Measurements from ENCODE around the gene RRAS. TPM values are rescaled to one million over a fixed set of nuclear protein-coding genes. Genes with fewer than 3 reads are reported as not detected.
"Not testable (repeated sequence)": the region's sequence is repeated elsewhere in the genome, so short reads cannot be mapped to it uniquely, and the experiment has no call there.

The RRAS gene
- total RNA-seq, 1 experiment from 2014 or later: 81.8 TPM

GRCh38 chr19:49632576-49632975, 7.4 kb downstream of the RRAS start:
- no peak for DNase-seq (ENCODE audit: low read depth)

DNA sequence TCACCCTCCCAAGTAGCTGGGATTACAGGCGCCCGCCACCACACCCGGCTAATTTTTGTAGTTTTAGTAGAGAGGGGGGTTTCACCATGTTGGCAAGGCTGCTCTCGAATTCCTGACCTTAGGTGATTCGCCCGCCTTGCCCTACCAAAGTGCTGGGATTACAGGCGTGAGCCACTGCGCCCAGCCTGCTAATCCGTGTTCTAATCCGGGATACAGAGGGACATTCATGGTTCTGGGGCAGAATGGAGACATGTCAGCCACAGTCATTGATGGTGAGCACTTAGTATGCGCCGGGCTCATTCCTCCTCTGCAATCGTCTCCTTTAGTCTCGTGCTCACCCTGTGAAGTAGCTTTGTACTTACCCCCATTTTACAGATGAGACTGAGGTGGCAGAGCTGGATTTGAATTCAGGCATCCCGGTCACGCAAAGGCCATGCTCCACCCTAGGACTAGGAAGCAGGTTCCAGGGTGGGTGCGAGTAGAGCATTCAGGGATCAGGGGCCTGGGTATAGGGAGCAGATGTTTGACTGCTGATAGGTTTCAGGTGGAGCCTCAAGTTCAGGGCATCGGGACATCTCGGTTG, 8.2 kb downstream of the RRAS start:
- DNase-seq (ENCODE audit: low read depth): no peak

- no peak for DNase-seq (ENCODE audit: low read depth)
Measured at GRCh38 chr19:49631014-49631588, 8.8 kb downstream of the RRAS start.

DNA sequence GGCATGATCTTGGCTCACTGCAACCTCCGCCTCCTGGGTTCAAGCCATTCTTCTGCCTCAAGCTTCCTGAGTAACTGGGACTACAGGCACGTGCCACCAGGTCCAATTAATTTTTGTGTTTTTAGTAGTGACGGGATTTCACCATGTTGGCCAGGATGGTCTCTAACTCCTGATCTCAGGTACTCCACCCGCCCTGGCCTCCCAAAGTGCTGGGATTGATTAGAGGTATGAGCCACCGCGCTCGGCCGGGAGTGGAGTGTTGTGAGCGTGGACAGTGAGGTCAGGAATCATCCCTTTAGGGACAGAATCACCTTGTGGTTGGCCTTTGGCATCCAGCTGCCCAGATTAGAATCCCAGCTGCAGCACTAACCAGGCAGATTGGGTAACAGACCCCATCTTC, 10.3 kb downstream of the RRAS start:
- no peak for DNase-seq (ENCODE audit: low read depth)

GRCh38 chr19:49626226-49626625, 13.7 kb downstream of the RRAS start:
- DNase-seq (ENCODE audit: low read depth): no peak

GRCh38 chr19:49624967-49625910, 14.7 kb downstream of the RRAS start:
- DNase-seq (ENCODE audit: low read depth): no peak

GRCh38 chr19:49617860-49618259, 22.1 kb downstream of the RRAS start:
- DNase-seq (ENCODE audit: low read depth): not testable (repeated sequence)

DNA sequence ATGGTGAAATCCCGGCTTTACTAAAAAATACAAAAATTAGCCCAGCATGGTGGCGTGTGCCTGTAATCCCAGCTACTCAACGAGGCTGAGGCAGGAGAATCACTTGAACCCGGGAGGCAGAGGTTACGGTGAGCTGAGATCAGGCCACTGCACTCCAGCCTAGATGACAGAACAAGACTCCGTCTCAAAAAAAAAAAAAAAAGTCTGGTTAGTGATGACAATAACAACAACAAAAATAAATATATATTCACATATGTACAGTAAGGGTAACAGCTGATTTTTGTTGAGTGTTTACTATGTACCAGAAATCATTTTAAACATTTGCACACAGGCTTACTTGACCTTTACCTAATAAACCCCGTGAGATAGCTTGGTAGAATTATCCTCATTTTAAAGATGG, 23.0 kb downstream of the RRAS start:
- no peak for DNase-seq (ENCODE audit: low read depth)

DNA sequence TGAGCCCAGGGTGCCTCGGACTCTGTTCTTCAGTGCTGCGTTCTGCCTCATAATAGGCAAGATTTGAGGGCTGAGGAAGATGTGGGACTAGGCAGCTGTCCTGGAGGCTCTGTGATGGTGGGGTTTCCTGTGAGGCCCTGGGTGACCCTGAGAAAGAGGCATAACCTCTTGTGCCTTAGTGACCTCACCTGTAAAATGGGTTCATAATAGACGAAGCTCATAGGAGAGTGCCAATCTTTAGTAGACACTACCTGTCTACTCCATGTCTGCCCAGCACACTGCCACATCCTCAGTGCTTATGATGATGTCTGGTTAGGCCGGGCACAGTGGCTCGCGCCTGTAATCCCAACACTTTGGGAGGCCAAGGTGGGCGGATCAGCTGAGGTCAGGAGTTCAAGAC, 23.4 kb downstream of the RRAS start:
- DNase-seq (ENCODE audit: low read depth): no peak

GRCh38 chr19:49615861-49616260, 24.1 kb downstream of the RRAS start:
- no peak for DNase-seq (ENCODE audit: low read depth)

GRCh38 chr19:49614096-49614833, 25.7 kb downstream of the RRAS start:
- peak; percentile 93 for DNase-seq (ENCODE audit: low read depth)

- DNase-seq (ENCODE audit: low read depth): peak; percentile 63
Measured at GRCh38 chr19:49613374-49613773, 26.6 kb downstream of the RRAS start.

DNA sequence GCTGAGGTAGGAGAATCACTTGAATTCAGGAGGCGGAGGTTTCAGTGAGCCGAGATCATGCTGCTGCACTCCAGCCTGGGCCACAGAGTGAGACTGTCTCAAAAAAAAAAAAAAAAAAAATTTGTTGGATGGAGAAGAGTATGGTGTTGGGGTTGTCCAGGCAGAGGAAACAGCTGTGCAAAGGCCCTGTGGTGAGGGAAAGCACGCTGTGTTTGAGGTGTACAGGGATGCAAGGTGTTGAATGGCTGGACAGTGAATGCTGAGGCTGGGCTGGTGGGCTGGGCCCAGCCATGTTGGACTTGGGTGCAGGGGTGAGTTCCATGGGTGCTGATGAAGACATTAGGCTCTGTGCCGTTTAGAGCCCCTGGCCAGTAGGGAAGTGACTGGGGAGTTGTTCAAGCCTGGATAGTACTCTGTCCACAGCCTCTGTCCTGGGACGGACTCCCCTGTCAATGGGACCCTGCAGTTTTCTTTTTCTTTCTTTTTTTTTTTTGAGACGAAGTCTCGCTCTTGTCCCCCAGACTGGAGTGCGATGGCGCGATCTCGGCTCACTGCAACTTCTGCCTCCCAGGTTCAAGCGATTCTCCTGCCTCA, 30.3 kb downstream of the RRAS start:
- no peak for DNase-seq (ENCODE audit: low read depth)

- no peak for DNase-seq (ENCODE audit: low read depth)
Measured at GRCh38 chr19:49605605-49606004, 34.3 kb downstream of the RRAS start.

- no peak for DNase-seq (ENCODE audit: low read depth)
Measured at GRCh38 chr19:49602806-49603205, 37.1 kb downstream of the RRAS start.

DNA sequence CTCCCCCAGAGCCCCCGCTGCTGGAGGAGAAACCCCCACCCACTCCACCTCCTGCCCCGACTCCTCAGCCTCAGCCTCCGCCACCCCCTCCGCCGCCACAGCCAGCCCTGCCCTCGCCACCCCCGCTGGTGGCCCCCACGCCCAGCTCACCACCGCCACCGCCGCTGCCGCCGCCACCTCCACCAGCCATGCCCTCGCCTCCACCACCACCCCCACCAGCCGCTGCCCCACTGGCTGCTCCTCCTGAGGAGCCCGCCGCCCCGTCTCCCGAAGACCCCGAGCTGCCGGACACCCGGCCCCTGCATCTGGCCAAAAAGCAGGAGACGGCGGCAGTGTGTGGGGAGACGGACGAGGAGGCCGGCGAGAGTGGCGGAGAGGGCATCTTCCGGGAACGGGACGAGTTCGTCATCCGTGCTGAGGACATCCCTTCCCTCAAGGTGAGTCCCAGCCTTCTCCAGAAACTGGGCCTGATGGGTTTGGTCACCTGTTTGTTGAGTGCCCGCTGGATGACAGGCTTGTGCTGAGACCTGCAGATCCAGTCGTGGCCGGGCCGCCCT, 38.4 kb downstream of the RRAS start:
- no peak for DNase-seq (ENCODE audit: low read depth)

- DNase-seq (ENCODE audit: low read depth): no peak
Measured at GRCh38 chr19:49599378-49600295, 40.3 kb downstream of the RRAS start.

DNA sequence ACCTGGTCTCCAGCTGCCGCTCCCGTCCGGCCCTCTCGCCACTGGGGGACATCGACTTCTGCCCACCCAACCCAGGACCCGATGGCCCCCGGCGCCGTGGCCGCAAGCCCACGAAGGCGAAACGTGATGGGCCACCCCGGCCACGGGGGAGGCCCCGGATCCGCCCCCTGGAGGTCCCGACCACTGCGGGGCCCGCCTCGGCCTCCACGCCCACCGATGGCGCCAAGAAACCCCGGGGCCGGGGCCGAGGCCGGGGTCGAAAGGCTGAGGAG, 42.3 kb downstream of the RRAS start:
- no peak for DNase-seq (ENCODE audit: low read depth)

DNA sequence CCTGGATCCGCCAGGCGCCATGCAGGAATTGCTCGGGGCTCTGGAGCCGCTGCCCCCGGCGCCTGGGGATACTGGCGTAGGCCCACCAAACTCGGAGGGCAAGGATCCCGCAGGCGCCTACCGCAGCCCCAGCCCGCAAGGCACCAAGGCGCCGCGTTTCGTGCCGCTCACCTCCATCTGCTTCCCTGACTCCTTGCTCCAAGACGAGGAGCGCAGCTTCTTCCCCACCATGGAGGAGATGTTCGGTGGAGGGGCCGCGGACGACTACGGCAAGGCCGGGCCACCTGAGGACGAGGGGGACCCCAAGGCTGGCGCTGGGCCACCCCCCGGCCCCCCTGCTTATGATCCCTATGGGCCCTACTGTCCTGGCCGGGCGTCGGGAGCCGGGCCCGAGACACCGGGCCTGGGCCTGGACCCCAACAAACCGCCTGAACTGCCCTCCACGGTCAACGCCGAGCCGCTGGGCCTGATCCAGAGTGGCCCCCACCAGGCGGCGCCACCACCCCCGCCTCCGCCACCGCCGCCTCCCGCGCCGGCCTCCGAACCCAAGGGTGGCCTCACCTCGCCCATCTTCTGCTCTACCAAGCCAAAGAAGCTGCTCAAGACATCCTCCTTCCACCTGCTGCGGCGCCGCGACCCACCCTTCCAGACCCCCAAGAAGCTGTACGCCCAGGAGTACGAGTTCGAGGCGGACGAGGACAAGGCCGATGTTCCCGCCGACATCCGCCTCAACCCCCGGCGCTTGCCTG, 42.8 kb downstream of the RRAS start:
- no peak for DNase-seq (ENCODE audit: low read depth)

DNA sequence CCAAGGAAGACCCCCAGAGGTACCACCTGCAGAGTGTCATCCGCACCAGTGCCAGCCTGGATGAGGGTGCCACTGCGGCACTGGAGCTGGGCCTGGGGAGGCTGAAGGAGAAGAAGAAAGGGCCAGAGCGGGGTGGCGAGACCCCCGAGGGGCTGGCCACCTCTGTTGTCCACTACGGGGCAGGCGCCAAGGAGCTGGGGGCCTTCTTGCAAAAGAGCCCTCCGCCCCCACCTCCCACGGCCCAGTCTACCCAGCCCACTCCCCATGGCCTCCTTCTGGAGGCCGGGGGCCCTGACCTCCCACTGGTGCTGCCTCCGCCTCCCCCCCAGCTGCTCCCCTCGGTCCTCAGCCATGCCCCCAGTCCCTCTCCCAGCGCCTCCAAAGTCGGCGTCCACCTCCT, 43.5 kb downstream of the RRAS start:
- no peak for DNase-seq (ENCODE audit: low read depth)
